BJ (cell line): ENCODE measurements around the gene PNKD. TPM values are rescaled to one million over a fixed set of nuclear protein-coding genes. Genes with fewer than 3 reads are reported as not detected.

Source experiments
- CTCF ChIA-PET: fragments of 350-600 bp; formaldehyde crosslinking; extraction: SDS; loops from one replicate; lab custom pipeline; 2021; ENCODE audit warnings: antibody characterized with exemption, inconsistent platforms; lab: Yijun Ruan, JAX
- POLR2A ChIA-PET: fragments of 300-600 bp; sonication (Branson Sonifier 250); formaldehyde crosslinking; extraction: SDS; loops from one replicate; lab custom pipeline; 2021; ENCODE audit warnings: antibody characterized with exemption; lab: Charles Lee
- DNase-seq: peaks from one replicate; pipeline ENCODE4 v3.0.0-alpha.2; 2011; ENCODE audit warnings: low read depth
- H3K27me3 ChIP-seq: 2 replicates; pipeline ENCODE4 v1.6.0; 2011; ENCODE audit warnings: low read length; ENCODE audit not compliant: control insufficient read depth, insufficient read depth
- H3K36me3 ChIP-seq: 2 replicates; pipeline ENCODE4 v1.5.1; 2011; ENCODE audit warnings: low read length; ENCODE audit not compliant: control insufficient read depth, insufficient read depth
- H3K4me3 ChIP-seq: 2 replicates; pipeline ENCODE4 v1.5.1; 2011; ENCODE audit warnings: low read depth, mild to moderate bottlenecking, control low read depth, low read length
- CTCF ChIP-seq: IDR thresholded peaks from 2 replicates; pipeline ENCODE4 v1.5.1; 2011; ENCODE audit warnings: low read depth, mild to moderate bottlenecking, control low read depth, inconsistent platforms, low read length, moderate library complexity; ENCODE audit not compliant: insufficient read depth
- polyA plus RNA-seq: library from polyadenylated mRNA; depleted of rRNA; stranded (reverse); fragments of >200 nt; gene quantifications from 2 replicates; pipeline ENCODE4 v1.2.3, GENCODE V29; 2011

PNKD gene
- polyA plus RNA-seq, 1 experiment = 54.5 TPM

GRCh38 chr2:218371983-218372350 lies 101.6 kb downstream of the PNKD start:
- no peak overlapping the region for H3K4me3 ChIP-seq
- no peaks in the 10 kb centered on the region for H3K27me3 ChIP-seq
- H3K36me3 ChIP-seq = no peaks in the 10 kb centered on the region
- no peak for DNase-seq
- ChIA-PET CTCF (interaction anchor here (1.6 kb wide), 1 partner anchor 73 kb away, joined by 4 read pairs; no protein-coding TSS in a partner anchor), POLR2A (no interaction called here)
- no peak for TF ChIP-seq CTCF

DNA sequence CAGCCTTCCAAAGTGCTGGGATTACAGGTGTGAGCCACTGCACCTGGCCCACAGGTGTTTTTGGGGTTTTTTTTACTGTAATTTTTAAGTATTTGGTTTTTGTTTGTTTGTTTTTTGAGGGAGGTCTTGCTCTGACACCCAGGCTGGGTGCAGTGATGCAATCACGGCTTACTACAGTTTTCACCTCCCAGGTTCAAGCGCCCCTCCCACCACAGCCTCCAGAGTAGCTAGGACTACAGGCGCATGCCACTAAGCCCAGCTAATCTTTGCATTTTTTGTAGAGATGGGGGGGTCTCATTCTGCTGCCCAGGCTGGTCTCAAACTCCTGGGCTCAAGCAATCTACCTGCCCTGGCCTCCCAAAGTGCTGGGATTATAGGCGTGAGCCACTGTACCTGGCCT lies 104.5 kb downstream of the PNKD start:
- Histone ChIP-seq H3K27me3 (peaks cover 2% of the 10 kb centered on the region; the same call in 1 of the 2 replicates), H3K36me3 (no peaks in the 10 kb centered on the region), H3K4me3 (no peak overlapping the region)
- DNase-seq = no peak
- ChIA-PET CTCF (no interaction called here), POLR2A (no interaction called here)
- no peak for TF ChIP-seq CTCF

DNA sequence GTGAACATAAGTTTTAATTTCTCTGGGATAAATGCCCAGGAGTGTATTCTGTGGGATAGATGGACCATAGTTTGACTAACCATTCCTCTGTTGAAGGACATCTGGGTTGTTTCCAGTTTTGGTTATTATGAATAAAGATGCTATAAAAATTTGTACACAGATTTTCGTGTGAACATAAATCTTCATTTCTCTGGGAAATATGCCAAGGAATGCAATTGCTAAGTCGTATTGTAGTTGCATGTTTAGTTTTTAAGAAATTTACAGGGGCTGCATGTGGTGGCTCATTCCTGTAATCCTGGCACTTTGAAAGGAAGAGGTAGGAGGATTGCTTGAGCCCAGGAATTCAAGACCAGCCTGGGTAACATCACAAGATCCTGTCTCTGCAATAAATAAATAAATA lies 104.9 kb downstream of the PNKD start:
- ChIA-PET CTCF (interaction anchor here (1.1 kb wide), 1 partner anchor 18 kb away, joined by 3 read pairs; the partner anchor contains the start of gene CATIP), POLR2A (no interaction called here)
- no peak for TF ChIP-seq CTCF
- Histone ChIP-seq H3K4me3 (no peak overlapping the region), H3K27me3 (peaks cover 2% of the 10 kb centered on the region; the same call in 1 of the 2 replicates), H3K36me3 (no peaks in the 10 kb centered on the region)
- peak; percentile 57 for DNase-seq

DNA sequence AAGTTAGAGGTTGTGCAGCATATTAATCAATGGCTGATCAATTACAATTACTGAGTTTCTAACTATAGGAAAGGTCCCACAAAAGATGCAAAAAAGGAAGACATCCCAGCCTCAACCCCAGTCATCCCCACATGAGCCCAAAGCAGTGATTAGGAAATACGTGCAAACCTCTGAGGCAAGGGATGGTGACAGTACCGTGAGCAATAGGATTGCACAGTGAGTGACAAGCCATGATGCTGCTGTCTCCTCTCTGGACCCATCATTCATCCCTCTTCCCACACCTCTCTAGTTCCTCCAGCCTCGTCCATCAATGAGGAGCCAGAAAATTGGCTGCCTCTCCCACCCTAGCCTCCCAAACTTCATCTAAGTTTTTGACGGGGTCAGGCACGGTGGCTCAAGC lies 107.7 kb downstream of the PNKD start:
- CTCF ChIA-PET = no interaction called here
- DNase-seq = no peak
- no peak for TF ChIP-seq CTCF
- Histone ChIP-seq H3K4me3 (no peak overlapping the region), H3K27me3 (peaks cover 7% of the 10 kb centered on the region), H3K36me3 (no peaks in the 10 kb centered on the region)
- POLR2A ChIA-PET = no interaction called here

DNA sequence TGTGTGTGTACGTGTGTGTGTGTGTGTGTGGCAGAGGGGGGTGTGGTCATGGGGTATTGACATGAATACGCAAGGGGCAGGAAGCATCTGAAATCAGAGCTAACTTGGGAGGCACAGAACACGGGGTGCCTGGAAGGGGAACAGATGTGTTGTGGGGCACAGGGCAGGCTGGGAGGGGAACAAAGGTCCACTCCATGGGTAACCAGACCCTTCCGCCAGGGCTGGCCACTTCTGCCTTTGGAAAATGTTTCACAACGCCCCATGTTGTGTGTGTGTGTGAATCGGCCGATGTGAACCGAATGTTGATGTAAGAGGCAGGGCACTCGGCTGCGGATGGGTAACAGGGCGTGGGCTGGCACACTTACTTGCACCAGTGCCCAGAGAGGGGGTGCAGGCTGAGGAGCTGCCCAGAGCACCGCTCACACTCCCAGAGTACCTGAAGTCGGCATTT lies 111.6 kb downstream of the PNKD start, which contains the start of gene SLC11A1:
Gene SLC11A1, plus strand, starts transcription at position 358 of the 451 bp plus-strand sequence. CDS start 96 bp downstream, outside the sequence.
- ChIA-PET POLR2A (no interaction called here), CTCF (interaction anchor here (1.2 kb wide), 1 partner anchor 26 kb away, joined by 3 read pairs; the partner anchor contains the start of gene CATIP)
- no peak for TF ChIP-seq CTCF
- Histone ChIP-seq H3K27me3 (peaks cover 9% of the 10 kb centered on the region), H3K36me3 (no peaks in the 10 kb centered on the region), H3K4me3 (no peak within 1 kb of the TSS)
- DNase-seq = no peak
